CD4-positive, alpha-beta memory T cell (primary cell): Measurements from ENCODE around the gene QSOX1. TPM values are rescaled to one million over a fixed set of nuclear protein-coding genes. Genes with fewer than 3 reads are reported as not detected.
"Not testable (repeated sequence)": the region's sequence is repeated elsewhere in the genome, so short reads cannot be mapped to it uniquely, and the experiment has no call there.

Experiments
- CTCF ChIA-PET: fragments of 350-600 bp; sonication (Branson Sonifier 250); formaldehyde crosslinking; loops from one replicate; lab custom pipeline; 2021; ENCODE audit warnings: inconsistent platforms; ENCODE audit not compliant: partially characterized antibody; lab: Charles Lee
- POLR2A ChIA-PET: fragments of 350-600 bp; sonication (Branson Sonifier 250); formaldehyde crosslinking; loops from one replicate; lab custom pipeline; 2021; ENCODE audit not compliant: partially characterized antibody; lab: Charles Lee
- DNase-seq, 5 donors: peaks; one replicate each; pipeline versions ENCODE4 v3.0.0 to v3.0.0-alpha.2; 2020 to 2022; ENCODE audit warnings: mixed read lengths in 1 of 5
- H3K27ac ChIP-seq: one replicate; pipeline ENCODE4 v1.7.0; 2013; ENCODE audit warnings: low read depth, low read length
- H3K27me3 ChIP-seq: 2 replicates; pipeline ENCODE4 v1.7.0; 2013; ENCODE audit warnings: mild to moderate bottlenecking, low read length, moderate library complexity; ENCODE audit not compliant: insufficient read depth
- H3K36me3 ChIP-seq: 2 replicates; pipeline ENCODE4 v1.7.0; 2013; ENCODE audit warnings: mild to moderate bottlenecking, low read length, moderate library complexity; ENCODE audit not compliant: insufficient read depth
- H3K4me1 ChIP-seq: 2 replicates; pipeline ENCODE4 v1.7.0; 2013; ENCODE audit warnings: mild to moderate bottlenecking, low read length, moderate library complexity; ENCODE audit not compliant: insufficient read depth
- H3K4me3 ChIP-seq, 2 donors: one replicate each; pipeline ENCODE4 v1.7.0; 2013; ENCODE audit warnings: low read length in 2 of 2, mild to moderate bottlenecking in 1 of 2
- H3K9me3 ChIP-seq, 2 donors: one replicate each; pipeline ENCODE4 v1.7.0; 2013; ENCODE audit warnings: low read length in 2 of 2, control low read depth in 1 of 2; ENCODE audit not compliant: control insufficient read depth in 1 of 2
- H3K27ac Mint-ChIP-seq, 7 donors: one replicate each; pipeline ENCODE4 v1.8.0; 2020 to 2021; ENCODE audit warnings: mixed read lengths in 7 of 7, mild to moderate bottlenecking in 6 of 7, inconsistent platforms in 3 of 7, moderate library complexity in 3 of 7
- H3K27me3 Mint-ChIP-seq, 2 donors: one replicate each; pipeline ENCODE4 v1.8.0; 2020 to 2021; ENCODE audit warnings: mixed read lengths in 2 of 2
- H3K36me3 Mint-ChIP-seq, 2 donors: one replicate each; pipeline ENCODE4 v1.8.0; 2020 to 2021; ENCODE audit warnings: mixed read lengths in 2 of 2, inconsistent platforms in 1 of 2, mild to moderate bottlenecking in 1 of 2
- H3K4me1 Mint-ChIP-seq, 4 donors: one replicate each; pipeline ENCODE4 v1.8.0; 2020 to 2021; ENCODE audit warnings: mixed read lengths in 4 of 4, mild to moderate bottlenecking in 1 of 4
- H3K4me3 Mint-ChIP-seq, 8 donors: one replicate each; pipeline ENCODE4 v1.8.0; 2020 to 2021; ENCODE audit warnings: mixed read lengths in 8 of 8, mild to moderate bottlenecking in 7 of 8, moderate library complexity in 6 of 8, inconsistent platforms in 3 of 8
- H3K9me3 Mint-ChIP-seq, 8 donors: one replicate each; pipeline ENCODE4 v1.8.0; 2020 to 2021; ENCODE audit warnings: mixed read lengths in 8 of 8, mild to moderate bottlenecking in 5 of 8, inconsistent platforms in 3 of 8, moderate library complexity in 1 of 8
- intact Hi-C: fragments of 100-400 bp; cut with micrococcal nuclease; formaldehyde crosslinking; loops from one replicate; pipeline ENCODE4 v1.15.1; 2023
- polyA plus RNA-seq, 2 donors: library from polyadenylated mRNA; unstranded; fragments of 300-500 nt; fragmentation: Illumina TruSeq; gene quantifications; one replicate each; pipeline ENCODE4 v1.2.3, GENCODE V29; 2021
- total RNA-seq, 2 experiments: library from RNA; stranded (reverse); gene quantifications; one replicate each; pipeline ENCODE4 v1.2.3, GENCODE V29; 2021

Gene QSOX1
- total and polyA plus RNA-seq, 4 experiments from 2014 or later: 10.7 to 25.1 (median 17.7) TPM

GRCh38 chr1:180119837-180120236 is 34.8 kb upstream of the QSOX1 start:
- H3K36me3 ChIP-seq: no peaks in the 10 kb centered on the region
- Mint-ChIP-seq H3K4me1 (no peaks in the 10 kb centered on the region), H3K27me3 (peaks cover 0 to 3% of the 10 kb centered on the region in 2 donors), H3K9me3 (no peaks in the 10 kb centered on the region), H3K36me3 (peaks cover 5 to 8% of the 10 kb centered on the region in 2 donors), H3K27ac (no peak overlapping the region), H3K4me3 (no peak overlapping the region)
- ChIA-PET POLR2A (no interaction called here), CTCF (interaction anchor here (0.9 kb wide), 1 partner anchor 59 kb away, joined by 5 read pairs; no protein-coding TSS in a partner anchor)
- intact Hi-C loops: loop anchor here (10.0 kb wide), 1 partner anchor 55 kb away; no protein-coding TSS in a partner anchor
- H3K4me1 ChIP-seq: no peaks in the 10 kb centered on the region
- DNase-seq: no peak
- H3K4me3 ChIP-seq: no peak overlapping the region
- no peaks in the 10 kb centered on the region for H3K27me3 ChIP-seq
- H3K27ac ChIP-seq: no peak overlapping the region
- no peaks in the 10 kb centered on the region for H3K9me3 ChIP-seq

GRCh38 chr1:180123463-180123936 is 31.2 kb upstream of the QSOX1 start:
- Histone ChIP-seq H3K4me3 (no peak overlapping the region), H3K27ac (no peak overlapping the region)
- intact Hi-C loops: no loop called here

GRCh38 chr1:180130651-180131050 is 24.0 kb upstream of the QSOX1 start:
- no peak for DNase-seq
- H3K4me1 Mint-ChIP-seq: peaks cover 0 to 4% (median 1%) of the 10 kb centered on the region in 4 donors
- H3K36me3 Mint-ChIP-seq: no peaks in the 10 kb centered on the region
- POLR2A ChIA-PET: no interaction called here
- H3K36me3 ChIP-seq: no peaks in the 10 kb centered on the region
- no peak overlapping the region for H3K27ac ChIP-seq
- intact Hi-C loops: no loop called here
- H3K4me3 Mint-ChIP-seq: no peak overlapping the region
- H3K27ac Mint-ChIP-seq: no peak overlapping the region
- peaks cover 0 to 1% (median 0%) of the 10 kb centered on the region in 8 donors for H3K9me3 Mint-ChIP-seq
- no peak overlapping the region for H3K4me3 ChIP-seq
- no peaks in the 10 kb centered on the region for H3K27me3 ChIP-seq
- no peaks in the 10 kb centered on the region for H3K9me3 ChIP-seq
- peaks cover 16% of the 10 kb centered on the region in 2 donors for H3K27me3 Mint-ChIP-seq
- CTCF ChIA-PET: no interaction called here
- no peaks in the 10 kb centered on the region for H3K4me1 ChIP-seq

More at GRCh38 chr1:180123463-180123936, 31.2 kb upstream of the QSOX1 start:
- DNase-seq: no peak
- CTCF ChIA-PET: interaction anchor here (1.0 kb wide), 1 partner anchor 56 kb away, joined by 3 read pairs; no protein-coding TSS in a partner anchor
- H3K4me3 Mint-ChIP-seq: no peak overlapping the region
- H3K27ac Mint-ChIP-seq: no peak overlapping the region
- Histone ChIP-seq H3K27me3 (no peaks in the 10 kb centered on the region), H3K9me3 (no peaks in the 10 kb centered on the region), H3K36me3 (no peaks in the 10 kb centered on the region), H3K4me1 (no peaks in the 10 kb centered on the region)
- no peaks in the 10 kb centered on the region for H3K9me3 Mint-ChIP-seq
- H3K4me1 Mint-ChIP-seq: peaks cover 0 to 4% (median 1%) of the 10 kb centered on the region in 4 donors
- H3K27me3 Mint-ChIP-seq: peaks cover 0 to 3% of the 10 kb centered on the region in 2 donors
- POLR2A ChIA-PET: no interaction called here
- no peaks in the 10 kb centered on the region for H3K36me3 Mint-ChIP-seq

GRCh38 chr1:180131510-180131909 is 23.2 kb upstream of the QSOX1 start:
- no peak overlapping the region for H3K4me3 ChIP-seq
- no peak overlapping the region for H3K27ac ChIP-seq
- H3K9me3 ChIP-seq: no peaks in the 10 kb centered on the region
- Mint-ChIP-seq H3K4me1 (peaks cover 0 to 4% (median 1%) of the 10 kb centered on the region in 4 donors), H3K36me3 (no peaks in the 10 kb centered on the region), H3K4me3 (no peak overlapping the region), H3K9me3 (peaks cover 0 to 7% (median 5%) of the 10 kb centered on the region in 8 donors), H3K27me3 (peaks cover 16 to 19% of the 10 kb centered on the region in 2 donors), H3K27ac (no peak overlapping the region)
- no peaks in the 10 kb centered on the region for H3K36me3 ChIP-seq
- H3K4me1 ChIP-seq: no peaks in the 10 kb centered on the region
- CTCF ChIA-PET: no interaction called here
- intact Hi-C loops: no loop called here
- POLR2A ChIA-PET: no interaction called here
- DNase-seq: no peak
- H3K27me3 ChIP-seq: no peaks in the 10 kb centered on the region

- Histone ChIP-seq H3K27ac (no peak overlapping the region), H3K4me3 (no peak overlapping the region), H3K9me3 (no peaks in the 10 kb centered on the region), H3K4me1 (no peaks in the 10 kb centered on the region), H3K27me3 (no peaks in the 10 kb centered on the region), H3K36me3 (no peaks in the 10 kb centered on the region)
- DNase-seq: no peak
- ChIA-PET POLR2A (no interaction called here), CTCF (no interaction called here)
- Mint-ChIP-seq H3K27ac (no peak overlapping the region), H3K9me3 (peaks cover 0 to 15% (median 8%) of the 10 kb centered on the region in 8 donors), H3K36me3 (no peaks in the 10 kb centered on the region), H3K27me3 (peaks cover 21 to 27% of the 10 kb centered on the region in 2 donors), H3K4me3 (no peak overlapping the region), H3K4me1 (no peaks in the 10 kb centered on the region)
- intact Hi-C loops: no loop called here
These were observed 21.5 kb upstream of the QSOX1 start for GRCh38 chr1:180133193-180133592.

GRCh38 chr1:180133688-180134087 is 21.0 kb upstream of the QSOX1 start:
- POLR2A ChIA-PET, H3K36me3 ChIP-seq, intact Hi-C loops, H3K4me3 Mint-ChIP-seq, DNase-seq, H3K4me1 Mint-ChIP-seq, H3K36me3 Mint-ChIP-seq, H3K27me3 ChIP-seq, H3K4me1 ChIP-seq, CTCF ChIA-PET, H3K9me3 ChIP-seq, H3K27ac ChIP-seq, H3K27ac Mint-ChIP-seq, H3K4me3 ChIP-seq: not testable (repeated sequence)
- Mint-ChIP-seq H3K9me3 (peaks cover 0 to 15% (median 8%) of the 10 kb centered on the region in 8 donors), H3K27me3 (peaks cover 21 to 27% of the 10 kb centered on the region in 2 donors)

- CTCF ChIA-PET: no interaction called here
These were observed 19.1 kb upstream of the QSOX1 start for GRCh38 chr1:180135535-180135934.

More at GRCh38 chr1:180135535-180135934, 19.1 kb upstream of the QSOX1 start:
- H3K9me3 ChIP-seq: no peaks in the 10 kb centered on the region
- H3K4me3 ChIP-seq: no peak overlapping the region
- DNase-seq: no peak
- Mint-ChIP-seq H3K4me1 (no peaks in the 10 kb centered on the region), H3K9me3 (peaks cover 0 to 15% (median 7%) of the 10 kb centered on the region in 8 donors), H3K27ac (no peak overlapping the region), H3K27me3 (peaks cover 21 to 29% of the 10 kb centered on the region in 2 donors), H3K36me3 (no peaks in the 10 kb centered on the region), H3K4me3 (no peak overlapping the region)
- no peaks in the 10 kb centered on the region for H3K27me3 ChIP-seq
- intact Hi-C loops: no loop called here
- H3K27ac ChIP-seq: no peak overlapping the region
- H3K36me3 ChIP-seq: no peaks in the 10 kb centered on the region
- POLR2A ChIA-PET: no interaction called here
- no peaks in the 10 kb centered on the region for H3K4me1 ChIP-seq
